OCI-LY1 (cell line): ENCODE results near the gene ELOF1.

ENCODE experiments used
- CTCF ChIP-seq: fragments of 200-600 bp; sonication (generic), shearing (Covaris generic); IDR thresholded peaks from 2 replicates; pipeline ENCODE4 v1.5.1; 2017; ENCODE audit warnings: mild to moderate bottlenecking, antibody characterized with exemption, low read length, moderate library complexity, mixed read lengths
- EZH2 ChIP-seq: fragments of 200-600 bp; sonication (generic), shearing (Covaris generic); IDR thresholded peaks from 2 replicates; pipeline ENCODE4 v1.8.0; 2017; ENCODE audit warnings: borderline replicate concordance, mixed run types, mild to moderate bottlenecking, antibody characterized with exemption, low read length, moderate library complexity, mixed read lengths

GRCh38 chr19:11540645-11541044 lies 18.4 kb downstream of the ELOF1 start:
- TF ChIP-seq CTCF (no peak), EZH2 (no peak)
